ENCODE data around the gene CDKAL1.
A peak's percentile ranks its signal among the peaks of the same experiment; 100 is the strongest.
"Not testable (repeated sequence)": the region's sequence is repeated elsewhere in the genome, so short reads cannot be mapped to it uniquely, and the experiment has no call there.

The CDKAL1 gene

GRCh38 chr6:20751293-20751935, 217.2 kb downstream of the CDKAL1 start:
- Histone ChIP-seq H3K27me3 (replicated peaks) (no peaks in the 10 kb centered on the region), H3K27ac (no peak overlapping the region), H3K4me3 (ENCODE audit: low read depth, low read length) (no peak overlapping the region), H3K36me3 (replicated peaks) (no peaks in the 10 kb centered on the region)
- in situ Hi-C loops (cut with HindIII; ENCODE audit: low pct_ligation_motif_present, low sequenced_read_pairs): no loop called here
- no peak for TF ChIP-seq CTCF (IDR thresholded peaks at IDR 0.05; ENCODE audit: low read depth, low read length, missing control alignments)
- DNase-seq: no peak

- Histone ChIP-seq H3K4me3 (ENCODE audit: low read depth, low read length) (no peak overlapping the region), H3K27ac (no peak overlapping the region), H3K27me3 (replicated peaks) (no peaks in the 10 kb centered on the region), H3K36me3 (replicated peaks) (no peaks in the 10 kb centered on the region)
- no peak for DNase-seq
- TF ChIP-seq CTCF (IDR thresholded peaks at IDR 0.05; ENCODE audit: low read depth, low read length, missing control alignments): no peak
- in situ Hi-C loops (cut with HindIII; ENCODE audit: low pct_ligation_motif_present, low sequenced_read_pairs): no loop called here
Observed at GRCh38 chr6:20755631-20756030, 221.4 kb downstream of the CDKAL1 start.

GRCh38 chr6:20756584-20757147, 222.4 kb downstream of the CDKAL1 start:
- H3K27ac ChIP-seq; DNase-seq; H3K36me3 ChIP-seq (replicated peaks); H3K27me3 ChIP-seq (replicated peaks); H3K4me3 ChIP-seq (ENCODE audit: low read depth, low read length); in situ Hi-C loops (cut with HindIII; ENCODE audit: low pct_ligation_motif_present, low sequenced_read_pairs): not testable (repeated sequence)

GRCh38 chr6:20757761-20758160, 223.5 kb downstream of the CDKAL1 start:
- in situ Hi-C loops (cut with HindIII; ENCODE audit: low pct_ligation_motif_present, low sequenced_read_pairs): no loop called here
- Histone ChIP-seq H3K27me3 (replicated peaks) (no peaks in the 10 kb centered on the region), H3K4me3 (ENCODE audit: low read depth, low read length) (no peak overlapping the region), H3K36me3 (replicated peaks) (no peaks in the 10 kb centered on the region), H3K27ac (no peak overlapping the region)
- no peak for TF ChIP-seq CTCF (IDR thresholded peaks at IDR 0.05; ENCODE audit: low read depth, low read length, missing control alignments)
- DNase-seq: peak; percentile 28

GRCh38 chr6:20763296-20763695, 229.0 kb downstream of the CDKAL1 start:
- in situ Hi-C loops (cut with HindIII; ENCODE audit: low pct_ligation_motif_present, low sequenced_read_pairs): no loop called here
- no peak for DNase-seq
- no peaks in the 10 kb centered on the region for H3K27me3 ChIP-seq (replicated peaks)
- no peak overlapping the region for H3K27ac ChIP-seq
- no peak for TF ChIP-seq CTCF (IDR thresholded peaks at IDR 0.05; ENCODE audit: low read depth, low read length, missing control alignments)
- no peaks in the 10 kb centered on the region for H3K36me3 ChIP-seq (replicated peaks)
- H3K4me3 ChIP-seq (ENCODE audit: low read depth, low read length): no peak overlapping the region

GRCh38 chr6:20769631-20770030, 235.4 kb downstream of the CDKAL1 start:
- Histone ChIP-seq H3K36me3 (replicated peaks) (no peaks in the 10 kb centered on the region), H3K27me3 (replicated peaks) (no peaks in the 10 kb centered on the region), H3K4me3 (ENCODE audit: low read depth, low read length) (no peak overlapping the region), H3K27ac (no peak overlapping the region)
- no peak for TF ChIP-seq CTCF (IDR thresholded peaks at IDR 0.05; ENCODE audit: low read depth, low read length, missing control alignments)
- DNase-seq: no peak
- in situ Hi-C loops (cut with HindIII; ENCODE audit: low pct_ligation_motif_present, low sequenced_read_pairs): no loop called here

Measured in brain microvascular endothelial cell (primary cell).